GM21526 (cell line): ENCODE data around the gene WDR20.

Experiments used
- ATAC-seq: cut with Tn5 transposase; IDR thresholded peaks from one replicate; pipeline ENCODE4 v1.9.1; 2021; ENCODE audit warnings: moderate library complexity; ENCODE audit not compliant: unreplicated experiment, low FRiP score

WDR20 gene

GRCh38 chr14:102195446-102195845 lies 55.7 kb downstream of the WDR20 start:
- no peak for ATAC-seq

DNA sequence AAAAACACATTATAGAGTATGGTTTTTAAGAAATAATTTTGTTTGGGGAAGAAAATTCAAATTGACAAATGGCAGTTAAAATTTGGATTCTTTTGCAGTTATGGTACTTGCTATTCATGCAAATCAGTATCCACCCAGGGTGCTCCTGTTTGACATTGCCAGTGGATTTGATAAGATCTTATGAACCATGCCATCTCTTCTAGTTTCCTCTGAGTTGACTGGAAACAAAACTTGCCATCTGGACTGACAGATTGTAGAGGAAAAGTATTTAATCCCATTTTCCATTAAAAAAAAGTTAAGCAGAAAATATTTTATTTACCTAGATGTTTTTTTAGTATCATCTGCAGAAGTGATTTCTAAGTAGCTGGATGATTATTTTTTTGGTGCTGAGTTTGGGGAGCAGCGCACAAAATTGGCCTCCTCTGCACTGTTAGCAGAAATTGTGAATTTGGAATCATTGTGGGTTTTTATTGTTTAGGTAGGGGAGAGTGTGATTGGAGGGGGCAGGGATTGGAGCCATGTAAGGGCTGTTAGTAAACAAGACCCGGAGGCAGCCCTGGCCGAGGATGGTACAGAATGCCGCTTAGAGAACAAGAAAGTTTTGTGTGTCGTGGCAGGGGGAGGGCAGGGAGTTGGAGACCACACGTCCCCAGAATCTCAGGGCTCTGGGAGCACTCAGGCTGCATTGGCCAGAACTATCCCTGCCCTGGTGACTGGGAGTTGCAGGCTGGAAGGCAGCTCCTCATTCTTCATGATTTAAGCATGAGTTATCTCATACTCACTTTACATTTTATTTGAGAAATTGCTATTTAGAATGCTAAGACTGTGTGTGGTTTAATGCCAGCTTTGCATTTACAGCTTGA lies 56.6 kb downstream of the WDR20 start:
- no peak for ATAC-seq

GRCh38 chr14:102196902-102197230 lies 57.2 kb downstream of the WDR20 start:
- ATAC-seq = no peak

- ATAC-seq = no peak
Observed at GRCh38 chr14:102197317-102197853, 57.7 kb downstream of the WDR20 start.

DNA sequence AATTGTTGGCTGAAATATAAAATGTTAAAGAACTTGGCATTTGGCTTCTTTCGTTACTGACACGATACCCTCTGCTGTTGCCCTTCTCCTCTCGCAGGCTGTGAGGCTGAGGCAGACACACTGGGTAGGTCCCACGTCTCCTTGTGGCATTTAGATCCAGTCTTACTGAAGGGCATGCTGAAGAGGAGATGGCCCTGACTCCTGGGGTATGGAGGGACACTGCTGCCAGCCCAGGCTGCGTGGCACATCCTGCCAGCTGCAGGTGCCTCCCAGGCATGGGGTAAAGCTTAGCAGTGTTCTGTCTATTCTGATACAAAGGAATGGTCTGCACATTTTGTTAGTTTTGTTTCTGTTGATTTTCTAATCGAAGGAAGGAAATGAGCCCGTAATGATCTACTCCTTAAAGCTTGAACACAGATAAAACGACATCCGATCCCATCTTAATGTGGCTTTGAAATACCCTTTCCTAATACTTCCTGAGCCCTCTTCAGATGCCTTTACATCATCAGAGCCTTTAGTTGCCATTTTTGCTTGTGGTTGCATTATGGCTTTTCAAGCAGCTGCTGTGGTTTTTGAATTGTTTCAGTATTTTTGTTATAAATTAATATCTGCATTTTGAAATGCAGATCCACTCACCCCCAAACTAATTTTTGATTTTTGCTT lies 61.1 kb downstream of the WDR20 start:
- no peak for ATAC-seq

GRCh38 chr14:102201353-102201738 lies 61.6 kb downstream of the WDR20 start:
- ATAC-seq = no peak

DNA sequence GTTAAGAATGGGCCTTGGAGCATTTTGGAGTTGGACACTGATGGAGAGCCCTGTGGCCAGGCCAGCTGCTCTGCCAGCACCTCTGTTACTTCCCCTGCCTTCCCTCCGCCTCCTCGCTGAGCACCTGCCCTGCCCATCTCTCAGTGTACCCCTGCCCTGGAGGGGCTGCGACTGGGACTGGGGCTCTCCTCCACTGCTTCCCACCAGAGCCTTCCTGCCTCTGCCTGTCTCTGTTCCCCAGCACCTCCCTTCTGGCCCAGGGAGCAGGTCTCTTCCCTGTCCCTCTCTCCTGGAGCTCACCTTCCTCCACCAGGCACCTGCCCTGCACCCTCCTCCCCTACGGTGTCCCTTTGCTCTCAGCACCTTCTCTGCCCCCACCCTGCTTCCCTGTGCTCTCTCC lies 62.1 kb downstream of the WDR20 start:
- ATAC-seq = no peak

- ATAC-seq = no peak
Observed at GRCh38 chr14:102202944-102203343, 63.2 kb downstream of the WDR20 start.

DNA sequence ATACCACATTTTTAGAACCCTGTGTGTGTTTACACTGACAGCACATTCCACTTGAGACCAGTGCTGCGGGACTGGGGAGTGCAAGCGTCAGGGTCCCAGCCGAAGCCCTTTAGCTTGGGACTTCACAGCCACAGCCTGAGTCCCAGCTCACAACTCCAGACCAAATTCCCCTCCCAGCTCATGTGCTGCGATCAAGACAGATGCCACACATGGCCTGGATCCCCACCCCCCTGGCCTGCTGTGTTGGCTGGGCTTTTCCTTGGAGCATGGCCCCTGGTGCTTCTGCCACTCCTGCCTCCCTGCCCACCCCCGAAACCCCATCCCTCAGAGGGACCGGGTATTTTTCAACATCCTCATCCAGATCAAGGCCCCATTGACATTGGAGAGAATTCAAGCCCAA lies 63.7 kb downstream of the WDR20 start:
- ATAC-seq = no peak

GRCh38 chr14:102205560-102205959 lies 65.9 kb downstream of the WDR20 start:
- ATAC-seq = no peak

DNA sequence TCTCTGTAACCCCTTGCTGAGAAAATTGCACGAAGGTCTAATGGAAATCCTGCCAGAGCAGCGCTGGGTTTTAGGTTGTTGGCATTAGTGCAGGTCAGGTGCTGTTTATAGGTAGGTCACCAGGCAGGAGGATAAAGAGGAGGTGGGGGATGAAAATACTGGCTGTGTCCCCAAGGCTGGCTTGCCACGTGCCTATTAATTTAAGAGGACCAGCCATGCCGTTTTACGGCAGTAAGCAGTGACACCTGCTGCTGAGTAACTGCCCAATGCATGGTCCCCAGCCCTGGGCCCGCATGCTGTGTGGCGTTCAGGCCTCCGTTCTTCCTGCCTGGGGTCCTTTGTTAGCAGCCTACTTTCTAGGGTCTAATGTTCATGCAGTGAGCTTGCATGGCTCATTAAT lies 67.2 kb downstream of the WDR20 start:
- no peak for ATAC-seq

GRCh38 chr14:102207831-102208365 lies 68.2 kb downstream of the WDR20 start:
- no peak for ATAC-seq

DNA sequence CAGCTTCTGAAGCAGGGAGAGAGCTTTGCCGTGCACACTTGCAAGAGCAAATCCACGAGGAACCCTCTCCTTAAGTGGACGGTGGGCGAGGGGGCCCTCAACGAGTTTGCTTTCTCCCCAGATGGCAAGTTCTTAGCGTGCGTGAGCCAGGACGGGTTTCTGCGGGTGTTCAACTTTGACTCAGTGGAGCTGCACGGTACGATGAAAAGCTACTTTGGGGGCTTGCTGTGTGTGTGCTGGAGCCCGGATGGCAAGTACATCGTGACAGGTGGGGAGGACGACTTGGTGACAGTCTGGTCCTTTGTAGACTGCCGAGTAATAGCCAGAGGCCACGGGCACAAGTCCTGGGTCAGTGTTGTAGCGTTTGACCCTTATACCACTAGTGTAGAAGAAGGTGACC lies 69.0 kb downstream of the WDR20 start:
- no peak for ATAC-seq

DNA sequence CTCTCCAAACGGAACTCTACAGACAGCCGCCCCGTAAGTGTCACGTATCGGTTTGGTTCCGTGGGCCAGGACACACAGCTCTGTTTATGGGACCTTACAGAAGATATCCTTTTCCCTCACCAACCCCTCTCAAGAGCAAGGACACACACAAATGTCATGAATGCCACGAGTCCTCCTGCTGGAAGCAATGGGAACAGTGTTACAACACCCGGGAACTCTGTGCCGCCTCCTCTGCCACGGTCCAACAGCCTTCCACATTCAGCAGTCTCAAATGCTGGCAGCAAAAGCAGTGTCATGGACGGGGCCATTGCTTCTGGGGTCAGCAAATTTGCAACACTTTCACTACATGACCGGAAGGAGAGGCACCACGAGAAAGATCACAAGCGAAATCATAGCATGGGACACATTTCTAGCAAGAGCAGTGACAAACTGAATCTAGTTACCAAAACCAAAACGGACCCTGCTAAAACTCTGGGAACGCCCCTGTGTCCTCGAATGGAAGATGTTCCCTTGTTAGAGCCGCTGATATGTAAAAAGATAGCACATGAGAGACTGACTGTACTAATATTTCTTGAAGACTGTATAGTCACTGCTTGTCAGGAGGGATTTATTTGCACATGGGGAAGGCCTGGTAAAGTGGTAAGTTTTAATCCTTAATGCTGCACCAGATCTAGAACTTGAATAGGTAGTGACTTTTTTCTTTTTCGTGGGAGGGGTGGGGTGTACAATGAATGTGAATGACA lies 69.7 kb downstream of the WDR20 start:
- ATAC-seq = no peak

DNA sequence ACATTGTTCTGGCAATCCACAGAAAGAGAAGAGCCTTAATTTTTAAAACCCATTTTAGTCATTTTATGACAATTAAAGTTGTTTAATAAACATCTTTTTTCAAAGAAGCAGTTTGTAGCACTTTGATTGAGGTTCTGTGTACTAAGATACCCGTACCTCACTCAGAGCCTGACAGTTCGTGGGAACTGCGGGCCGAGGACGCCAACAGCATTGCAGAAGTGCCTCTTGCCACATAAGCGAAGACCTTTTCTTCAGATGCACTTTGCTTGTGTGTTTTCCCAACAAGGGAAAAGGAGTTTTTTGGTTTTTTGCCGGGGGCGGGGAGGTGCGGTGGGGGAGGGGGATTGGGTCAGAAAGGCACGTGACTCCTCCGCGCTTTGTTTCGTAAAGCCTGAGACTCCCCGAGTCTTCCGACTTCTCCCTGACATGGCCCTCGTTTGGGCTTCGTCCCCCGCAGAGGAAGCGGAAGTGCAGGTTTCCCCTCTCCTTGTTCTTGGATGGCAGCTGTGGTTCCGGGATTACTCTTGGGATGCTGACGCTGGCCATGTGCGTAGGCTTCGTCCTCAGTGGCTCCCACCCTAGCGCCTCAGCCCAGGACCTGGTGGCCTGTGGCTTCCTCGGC lies 70.8 kb downstream of the WDR20 start:
- ATAC-seq = no peak

DNA sequence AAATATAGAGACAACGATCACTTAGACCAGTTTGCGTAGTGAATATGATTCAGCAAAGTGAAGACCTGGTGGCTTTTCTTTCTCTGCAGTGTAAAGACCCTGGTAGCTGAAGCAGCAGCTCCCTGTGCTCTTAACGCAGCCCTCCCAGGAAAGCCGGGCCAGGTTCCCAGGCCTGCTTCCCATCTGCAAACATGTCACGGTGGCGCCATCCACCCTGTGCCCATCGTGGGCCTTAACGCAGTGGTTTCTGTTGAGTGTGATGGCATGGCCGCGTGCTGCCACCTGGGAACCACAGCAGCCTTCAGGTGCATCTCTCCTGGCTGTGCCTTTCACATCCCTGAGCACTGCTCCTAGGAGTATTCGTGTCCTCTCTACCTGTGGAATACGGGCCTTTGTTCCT lies 71.5 kb downstream of the WDR20 start:
- ATAC-seq = no peak

DNA sequence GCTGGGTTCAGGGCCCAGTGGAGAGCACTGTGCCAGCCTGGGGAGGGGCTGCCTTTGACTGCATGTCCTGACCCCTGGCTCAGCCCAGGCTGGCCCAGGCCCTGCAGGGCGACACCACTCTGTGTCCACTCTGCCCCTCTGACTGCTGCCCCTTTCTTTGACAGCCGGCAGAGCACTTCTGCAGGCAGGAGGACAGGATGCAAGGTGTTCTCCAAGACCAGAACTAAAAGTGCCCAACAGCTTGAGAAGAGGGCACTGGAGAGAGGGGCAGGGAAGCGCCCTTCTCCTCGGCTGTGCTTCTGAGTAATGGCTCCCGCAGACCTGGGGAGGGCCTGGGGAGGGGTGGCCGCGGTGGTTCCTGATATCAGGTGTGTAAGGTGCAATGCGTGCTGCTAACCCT lies 72.7 kb downstream of the WDR20 start:
- no peak for ATAC-seq

GRCh38 chr14:102212845-102213244 lies 73.1 kb downstream of the WDR20 start:
- no peak for ATAC-seq

DNA sequence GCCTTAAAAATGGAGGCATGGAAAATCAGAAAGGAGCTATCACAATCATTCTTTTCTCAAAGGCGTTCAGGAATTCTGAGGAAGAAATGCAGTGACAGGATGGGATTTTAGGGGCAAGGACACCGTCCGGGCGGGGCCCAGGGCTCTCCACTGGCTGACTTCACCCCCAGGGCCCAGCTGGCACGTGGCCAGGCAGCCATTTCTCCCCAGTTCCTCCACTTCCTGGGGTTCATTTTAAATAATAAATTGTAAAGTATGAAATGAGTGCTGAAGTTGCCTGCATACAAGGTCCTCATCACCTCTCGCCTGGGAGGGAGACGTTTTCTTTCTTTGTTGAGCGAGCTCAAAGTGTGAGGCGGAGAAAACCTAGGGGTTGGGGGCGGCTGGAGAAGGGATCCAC lies 73.8 kb downstream of the WDR20 start:
- ATAC-seq = no peak

- no peak for ATAC-seq
Observed at GRCh38 chr14:102213984-102214658, 74.4 kb downstream of the WDR20 start.
